RWPE1 (cell line): ENCODE measurements around the gene TANK.

Experiments used
- CTCF ChIA-PET: fragments of 350-600 bp; sonication (Branson Sonifier 250); formaldehyde crosslinking; extraction: SDS; loops from one replicate; lab custom pipeline; 2021; lab: Yijun Ruan, JAX
- POLR2A ChIA-PET: fragments of 400-600 bp; formaldehyde crosslinking; extraction: SDS; loops from one replicate; lab custom pipeline; 2020; ENCODE audit warnings: antibody characterized with exemption; ENCODE audit not compliant: low non-redundant PET; lab: Yijun Ruan, JAX
- DNase-seq: peaks from one replicate; pipeline ENCODE4 v3.0.0; 2012; ENCODE audit warnings: low spot score
- H3K27ac ChIP-seq: fragments of 450-650 bp; 2 replicates; pipeline ENCODE4 v1.5.1; 2017
- TF ChIP-seq, protein P1 (sequence below): fragments of 450-650 bp; conservative IDR thresholded peaks from 2 replicates; pipeline ENCODE4 v1.5.1; 2017; ENCODE audit warnings: low read depth, mild to moderate bottlenecking

TANK gene

DNA sequence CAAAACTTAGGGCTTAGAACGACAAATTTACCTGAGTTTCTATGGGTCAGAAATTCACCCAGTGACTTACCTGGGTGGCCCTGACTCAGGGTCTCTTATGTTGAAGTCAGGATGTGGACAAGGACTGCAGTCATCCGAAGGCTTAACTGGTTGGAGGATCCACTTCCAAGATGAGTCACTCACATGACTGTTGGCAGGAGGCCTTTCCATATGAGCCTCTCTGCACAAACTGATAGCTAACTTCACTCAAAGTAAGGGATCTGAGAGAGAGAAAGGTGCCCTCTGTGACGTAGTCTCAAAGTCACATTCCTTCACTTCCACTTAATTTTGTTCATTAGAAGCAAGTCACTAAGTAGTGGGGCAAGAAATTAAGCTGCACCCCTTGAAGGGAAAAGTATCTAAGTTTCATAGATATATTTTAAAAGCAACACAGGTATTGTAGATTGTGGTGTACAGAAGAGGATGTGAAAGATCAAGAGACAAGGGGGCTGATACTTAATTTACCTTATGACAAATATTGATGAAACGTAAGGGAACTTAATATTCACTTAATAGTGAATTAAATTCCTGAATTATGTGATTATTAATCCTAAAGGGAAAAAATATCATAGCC lies 48.4 kb downstream of the TANK start:
- TF ChIP-seq, protein P1, sequence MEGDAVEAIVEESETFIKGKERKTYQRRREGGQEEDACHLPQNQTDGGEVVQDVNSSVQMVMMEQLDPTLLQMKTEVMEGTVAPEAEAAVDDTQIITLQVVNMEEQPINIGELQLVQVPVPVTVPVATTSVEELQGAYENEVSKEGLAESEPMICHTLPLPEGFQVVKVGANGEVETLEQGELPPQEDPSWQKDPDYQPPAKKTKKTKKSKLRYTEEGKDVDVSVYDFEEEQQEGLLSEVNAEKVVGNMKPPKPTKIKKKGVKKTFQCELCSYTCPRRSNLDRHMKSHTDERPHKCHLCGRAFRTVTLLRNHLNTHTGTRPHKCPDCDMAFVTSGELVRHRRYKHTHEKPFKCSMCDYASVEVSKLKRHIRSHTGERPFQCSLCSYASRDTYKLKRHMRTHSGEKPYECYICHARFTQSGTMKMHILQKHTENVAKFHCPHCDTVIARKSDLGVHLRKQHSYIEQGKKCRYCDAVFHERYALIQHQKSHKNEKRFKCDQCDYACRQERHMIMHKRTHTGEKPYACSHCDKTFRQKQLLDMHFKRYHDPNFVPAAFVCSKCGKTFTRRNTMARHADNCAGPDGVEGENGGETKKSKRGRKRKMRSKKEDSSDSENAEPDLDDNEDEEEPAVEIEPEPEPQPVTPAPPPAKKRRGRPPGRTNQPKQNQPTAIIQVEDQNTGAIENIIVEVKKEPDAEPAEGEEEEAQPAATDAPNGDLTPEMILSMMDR: no peak
- H3K27ac ChIP-seq: no peak overlapping the region
- DNase-seq: peak; percentile 44
- POLR2A ChIA-PET: no interaction called here
- CTCF ChIA-PET: interaction anchor here (1.0 kb wide), 1 partner anchor 43 kb away, joined by 3 read pairs; no protein-coding TSS in a partner anchor

- no peak overlapping the region for H3K27ac ChIP-seq
- TF ChIP-seq, protein P1: no peak
- POLR2A ChIA-PET: no interaction called here
- CTCF ChIA-PET: interaction anchor here (0.7 kb wide), 1 partner anchor 627 kb away, joined by 3 read pairs; no protein-coding TSS in a partner anchor
- DNase-seq: no peak
Measured at GRCh38 chr2:161209902-161210301, 49.7 kb downstream of the TANK start.

GRCh38 chr2:161217597-161218185 lies 57.5 kb downstream of the TANK start:
- H3K27ac ChIP-seq: no peak overlapping the region
- POLR2A ChIA-PET: no interaction called here
- TF ChIP-seq, protein P1: no peak
- no peak for DNase-seq
- CTCF ChIA-PET: interaction anchor here (0.7 kb wide), 1 partner anchor 52 kb away, joined by 3 read pairs; no protein-coding TSS in a partner anchor

DNA sequence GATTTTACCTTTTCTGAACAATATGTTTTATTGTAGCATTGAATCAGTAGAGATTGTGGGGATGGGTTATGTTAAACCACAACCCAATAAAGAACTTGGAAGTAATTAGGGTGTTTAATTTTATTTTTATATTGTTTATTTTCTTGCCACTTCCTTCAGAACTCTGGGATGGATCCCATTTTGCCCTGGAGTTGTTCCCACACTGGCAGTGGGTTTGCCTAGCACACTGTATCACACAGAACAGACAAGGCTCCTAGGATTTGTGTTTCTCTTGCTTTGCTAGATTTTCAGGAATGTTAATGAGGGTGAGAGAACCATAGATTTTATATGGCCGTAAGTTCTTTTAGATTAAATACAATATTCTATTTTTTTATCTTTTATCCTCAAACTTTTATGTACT lies 59.0 kb downstream of the TANK start:
- no peak for DNase-seq
- no peak overlapping the region for H3K27ac ChIP-seq
- CTCF ChIA-PET: no interaction called here
- POLR2A ChIA-PET: no interaction called here
- TF ChIP-seq, protein P1: no peak

DNA sequence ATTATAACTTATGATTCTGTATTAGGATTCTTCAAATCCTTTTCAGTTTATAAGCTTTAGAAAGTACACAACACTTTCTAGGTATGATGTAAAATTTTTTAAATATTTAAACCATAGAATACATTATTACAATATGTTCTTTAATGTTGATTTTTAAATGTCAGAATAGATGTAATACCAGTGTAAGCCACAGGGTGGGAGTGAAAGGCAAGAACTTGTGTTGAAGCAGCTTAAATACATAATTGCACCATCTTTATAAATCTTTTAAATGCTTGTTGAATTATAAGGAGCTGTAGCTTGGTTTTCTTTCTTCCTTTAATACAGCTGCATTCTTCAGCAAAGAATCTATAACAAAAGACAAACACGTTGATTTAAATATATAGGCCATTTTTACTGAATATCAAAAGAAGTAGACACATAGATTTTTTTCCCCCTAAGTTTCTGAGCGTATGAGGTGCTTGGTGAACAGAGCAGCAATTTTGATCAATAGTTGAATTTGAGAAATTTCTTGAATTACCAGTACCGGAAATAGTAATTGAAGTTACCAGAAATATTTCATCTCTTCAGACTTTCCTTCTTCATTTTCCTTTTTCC lies 63.0 kb downstream of the TANK start:
- no peak overlapping the region for H3K27ac ChIP-seq
- ChIA-PET POLR2A (no interaction called here), CTCF (interaction anchor here (0.5 to 1.1 kb wide), 5 partner anchors 10 to 796 kb away, joined by 3 to 11 read pairs (median 4); no protein-coding TSS in a partner anchor)
- TF ChIP-seq, protein P1: peak; percentile 71
- peak; percentile 14 for DNase-seq

GRCh38 chr2:161228511-161229240 lies 68.4 kb downstream of the TANK start:
- ChIA-PET CTCF (no interaction called here), POLR2A (no interaction called here)
- TF ChIP-seq, protein P1: no peak
- H3K27ac ChIP-seq: no peak overlapping the region
- no peak for DNase-seq
